PFSK-1 (cell line): ENCODE results near the gene GLI2.

Experiments
- FOXP2 ChIP-seq: optimal IDR thresholded peaks from 2 replicates; pipeline ENCODE3; 2011; ENCODE audit warnings: borderline replicate concordance, control low read depth, inconsistent platforms; ENCODE audit not compliant: insufficient read depth; ENCODE audit errors: extremely low read length, extremely low read depth
- POLR2AphosphoS5 ChIP-seq: IDR thresholded peaks from 2 replicates; pipeline ENCODE4 v1.6.1; 2012; ENCODE audit warnings: low read depth, mild to moderate bottlenecking, control low read depth, low read length, moderate library complexity
- REST ChIP-seq, 2 experiments: IDR thresholded peaks; 2 replicates each; pipeline versions ENCODE4 v1.6.1 to v1.8.0; 2011 to 2012; ENCODE audit warnings: low read depth in 2 of 2, low read length in 2 of 2, control low read depth in 1 of 2, inconsistent platforms in 1 of 2, mild to moderate bottlenecking in 1 of 2, moderate library complexity in 1 of 2; ENCODE audit not compliant: insufficient read depth in 1 of 2
- SIN3A ChIP-seq: IDR thresholded peaks from 2 replicates; pipeline ENCODE4 v1.6.1; 2012; ENCODE audit warnings: mild to moderate bottlenecking, low read length, moderate library complexity, borderline replicate concordance; ENCODE audit not compliant: insufficient read depth
- TAF1 ChIP-seq: IDR thresholded peaks from 2 replicates; pipeline ENCODE4 v1.6.1; 2012; ENCODE audit warnings: low read length, control low read depth, borderline replicate concordance; ENCODE audit not compliant: insufficient read depth

Gene GLI2

GRCh38 chr2:120699292-120699691, 36.4 kb upstream of the GLI2 start:
- TF ChIP-seq REST (IDR thresholded peaks at IDR 0.05; ENCODE audit: insufficient read depth in 1 of 2, low read depth in 2 of 2, low read length in 2 of 2): no peak
- TF ChIP-seq TAF1: no peak
- no peak for TF ChIP-seq POLR2AphosphoS5
- no peak for TF ChIP-seq SIN3A
- TF ChIP-seq FOXP2: no peak

DNA sequence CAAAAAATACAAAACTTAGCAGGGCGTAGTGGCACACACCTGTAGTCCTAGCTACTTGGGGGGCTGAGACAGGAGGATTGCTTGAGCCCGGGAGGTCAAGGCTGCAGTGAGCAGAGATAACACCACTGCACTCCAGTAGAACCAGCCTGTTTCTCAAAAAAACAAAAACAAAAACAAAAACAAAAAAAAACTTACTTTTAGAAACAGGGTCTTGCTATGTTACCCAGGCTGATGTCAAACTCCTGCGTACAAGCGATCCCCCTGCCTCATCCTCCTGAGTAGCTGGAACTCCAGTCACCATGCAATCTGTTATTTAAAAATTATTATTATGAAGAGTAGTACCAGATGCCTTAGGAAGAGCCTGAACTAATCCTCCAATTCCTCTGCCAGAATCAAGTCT, 35.0 kb upstream of the GLI2 start:
- no peak for TF ChIP-seq SIN3A
- TF ChIP-seq FOXP2: no peak
- TF ChIP-seq POLR2AphosphoS5: no peak
- no peak for TF ChIP-seq TAF1
- no peak for TF ChIP-seq REST (IDR thresholded peaks at IDR 0.05; ENCODE audit: insufficient read depth in 1 of 2, low read depth in 2 of 2, low read length in 2 of 2)

DNA sequence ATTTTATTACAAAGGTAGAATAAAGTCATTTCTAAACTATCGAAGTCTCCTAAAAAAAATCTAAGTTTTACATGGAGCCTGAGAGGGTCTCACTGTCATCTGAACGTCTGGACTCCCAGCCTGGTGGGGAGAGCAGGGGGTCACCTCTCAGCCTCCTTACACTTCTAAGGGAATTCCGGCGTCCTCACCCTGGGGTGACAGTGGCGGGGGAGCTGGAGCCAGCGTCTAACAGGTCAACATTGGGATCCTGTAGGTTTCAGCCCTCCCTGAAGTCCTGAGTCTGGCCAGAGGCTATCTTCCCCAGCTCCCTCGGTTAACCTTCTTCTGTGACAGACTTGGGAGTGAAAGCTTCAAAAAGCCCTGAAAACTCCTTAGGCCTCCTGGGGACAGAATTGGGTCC, 34.6 kb upstream of the GLI2 start:
- TF ChIP-seq POLR2AphosphoS5 (no peak), TAF1 (no peak), REST (IDR thresholded peaks at IDR 0.05; ENCODE audit: insufficient read depth in 1 of 2, low read depth in 2 of 2, low read length in 2 of 2) (no peak), FOXP2 (no peak), SIN3A (no peak)

DNA sequence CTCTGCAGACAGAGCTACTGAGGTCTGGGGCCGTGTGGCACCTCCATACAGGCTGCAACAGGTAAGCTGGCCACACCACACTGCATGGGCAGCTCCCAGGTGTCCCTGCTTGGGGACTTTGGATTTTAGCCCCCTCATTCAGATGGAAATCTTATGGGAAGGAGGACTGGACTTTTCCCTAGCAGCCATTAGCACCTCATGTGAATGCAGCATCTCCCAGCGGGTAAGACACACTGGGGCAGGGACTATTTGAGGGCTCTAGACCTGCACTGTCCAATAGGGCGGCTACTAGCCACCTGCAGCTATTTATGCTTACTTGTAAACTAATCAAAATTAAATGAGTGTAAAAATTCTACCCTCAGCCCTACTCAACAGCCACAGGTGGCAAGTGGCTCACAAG, 34.2 kb upstream of the GLI2 start:
- no peak for TF ChIP-seq FOXP2
- no peak for TF ChIP-seq REST (IDR thresholded peaks at IDR 0.05; ENCODE audit: insufficient read depth in 1 of 2, low read depth in 2 of 2, low read length in 2 of 2)
- TF ChIP-seq POLR2AphosphoS5: no peak
- no peak for TF ChIP-seq TAF1
- TF ChIP-seq SIN3A: no peak

- no peak for TF ChIP-seq TAF1
- no peak for TF ChIP-seq SIN3A
- TF ChIP-seq REST (IDR thresholded peaks at IDR 0.05; ENCODE audit: insufficient read depth in 1 of 2, low read depth in 2 of 2, low read length in 2 of 2): no peak
- TF ChIP-seq FOXP2: no peak
- TF ChIP-seq POLR2AphosphoS5: no peak
Observed at GRCh38 chr2:120702061-120702460, 33.6 kb upstream of the GLI2 start.
